Measurements from ENCODE around the gene KAZN.

KAZN gene

DNA sequence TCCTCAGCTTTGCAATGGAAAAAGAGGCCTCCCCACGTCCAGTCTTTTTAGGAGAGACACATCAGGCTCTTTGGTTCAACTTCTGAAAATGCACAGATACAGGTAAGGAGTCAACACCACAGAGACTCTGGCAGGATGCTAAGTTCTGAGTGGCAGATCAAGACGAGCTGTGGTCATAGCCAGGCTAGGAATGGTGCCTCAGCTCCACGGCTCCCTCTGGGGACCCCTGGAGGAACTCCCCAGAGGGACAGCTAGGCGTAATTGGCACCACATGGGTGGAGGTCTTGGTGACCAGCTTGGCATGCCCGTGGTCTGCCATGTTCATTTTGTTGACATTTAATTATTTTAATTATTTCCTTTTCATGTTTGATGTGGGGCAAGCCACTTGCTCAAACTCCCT is 206.1 kb downstream of the KAZN start:
- no peak for DNase-seq

DNA sequence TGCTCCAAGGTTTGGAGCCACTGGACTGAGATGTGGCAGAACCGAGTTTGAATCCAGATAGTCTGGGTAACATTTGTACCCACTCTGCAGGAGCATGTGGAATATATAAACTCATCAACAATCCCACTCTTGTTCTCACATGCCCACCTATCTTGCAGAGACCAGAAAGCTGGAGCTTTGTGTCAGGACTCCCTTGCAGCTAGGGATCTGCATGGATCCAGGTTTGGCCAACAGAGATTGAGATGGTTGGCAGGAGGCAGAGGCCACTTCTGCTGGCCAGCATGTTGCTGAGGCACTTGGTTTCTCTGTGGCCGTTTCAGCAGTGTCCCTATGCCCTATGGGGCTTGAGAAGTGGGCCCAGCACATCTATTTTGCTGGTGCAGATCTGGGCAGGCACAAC is 208.3 kb downstream of the KAZN start:
- no peak for DNase-seq

DNA sequence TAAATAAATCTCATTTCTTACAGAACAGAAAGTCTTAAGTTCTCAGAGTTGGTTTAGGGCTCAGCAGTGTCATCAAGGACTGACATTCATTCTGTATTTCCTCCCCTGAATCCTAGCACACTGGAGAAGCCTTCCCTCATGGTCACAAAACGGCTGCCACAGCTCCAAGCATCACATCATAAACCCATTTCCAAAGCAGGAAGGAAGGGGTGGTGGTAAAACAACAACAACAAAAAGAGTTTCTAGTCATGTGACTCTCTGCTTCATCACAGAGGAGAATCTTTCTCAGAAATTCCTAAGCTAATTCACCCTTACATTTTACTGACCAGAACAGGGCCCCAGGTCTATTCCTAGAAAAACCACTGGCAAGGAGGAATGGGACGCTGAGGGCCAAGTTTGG is 210.3 kb downstream of the KAZN start:
- no peak for DNase-seq

DNA sequence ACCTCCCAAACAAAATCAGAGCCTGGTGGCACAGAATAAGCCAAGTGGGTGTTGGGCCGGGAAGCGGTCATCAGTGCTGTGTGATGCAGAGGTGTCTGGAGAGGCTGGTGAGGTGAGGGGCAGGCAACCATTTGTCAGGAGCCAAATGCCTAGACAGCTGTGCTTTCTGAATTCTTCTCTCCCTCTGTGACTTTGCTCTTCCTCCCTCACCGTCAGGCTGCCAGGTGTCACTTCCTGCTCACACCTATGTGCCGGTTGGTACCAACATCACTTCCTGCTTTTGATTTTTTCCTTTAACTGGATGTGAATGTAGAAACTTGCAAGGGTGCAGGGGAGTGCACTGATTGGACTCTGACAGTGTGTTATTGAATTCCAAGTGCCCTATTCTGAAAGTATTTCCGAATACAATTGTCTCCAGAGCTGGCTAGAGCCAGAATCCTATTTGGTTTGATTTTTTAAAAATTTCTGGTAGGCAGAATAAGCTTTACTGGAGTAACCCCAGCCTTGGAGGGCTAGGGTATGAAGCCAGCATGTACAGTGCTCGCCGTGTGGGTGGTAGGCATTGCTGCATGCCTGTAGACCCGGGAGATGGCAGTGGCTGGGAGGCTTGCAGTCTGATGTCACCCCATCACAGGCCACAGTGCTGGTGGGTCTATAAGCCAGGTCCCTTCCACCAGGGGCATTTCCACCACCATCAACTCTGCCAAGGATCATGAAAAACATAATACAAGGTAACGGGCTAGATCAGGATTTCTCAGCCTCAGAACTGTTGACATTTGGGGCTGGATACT is 210.9 kb downstream of the KAZN start:
- no peak for DNase-seq

DNA sequence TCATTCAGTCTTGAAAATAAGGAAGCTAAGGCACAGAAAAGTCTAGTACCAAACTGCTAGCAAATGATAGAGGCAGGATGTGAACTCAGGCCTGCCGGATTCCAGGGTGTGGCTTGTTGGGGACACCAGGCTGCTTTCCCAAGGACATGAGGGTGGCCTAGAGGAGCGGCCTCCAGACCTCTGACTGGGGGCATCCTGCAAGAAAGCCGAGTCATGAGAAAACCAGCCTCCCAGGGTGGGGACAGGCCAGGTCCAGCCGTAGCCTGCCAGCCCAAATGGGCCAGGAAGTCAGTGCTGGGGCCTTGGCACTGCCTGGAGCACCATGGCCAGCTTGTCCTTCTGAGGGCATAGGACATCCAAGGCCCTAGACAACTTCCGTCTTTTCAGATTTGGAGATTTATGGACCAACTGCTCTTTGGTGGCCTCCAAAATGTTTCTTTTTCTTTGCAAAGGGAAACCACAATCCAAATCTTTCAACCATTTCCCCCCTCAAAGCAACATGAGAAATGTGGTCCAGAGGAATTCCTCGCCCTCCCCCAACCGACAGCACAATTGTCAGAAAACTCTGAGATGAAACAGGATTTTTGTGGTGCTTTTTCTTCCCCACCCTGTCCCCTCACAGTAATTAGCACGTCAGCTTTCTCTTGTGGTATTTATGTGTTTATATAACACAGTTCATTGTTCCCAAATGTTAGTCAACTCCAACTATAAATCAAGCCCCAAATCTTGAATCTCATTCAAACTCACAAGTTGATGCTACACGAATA is 212.3 kb downstream of the KAZN start:
- DNase-seq = no peak

DNA sequence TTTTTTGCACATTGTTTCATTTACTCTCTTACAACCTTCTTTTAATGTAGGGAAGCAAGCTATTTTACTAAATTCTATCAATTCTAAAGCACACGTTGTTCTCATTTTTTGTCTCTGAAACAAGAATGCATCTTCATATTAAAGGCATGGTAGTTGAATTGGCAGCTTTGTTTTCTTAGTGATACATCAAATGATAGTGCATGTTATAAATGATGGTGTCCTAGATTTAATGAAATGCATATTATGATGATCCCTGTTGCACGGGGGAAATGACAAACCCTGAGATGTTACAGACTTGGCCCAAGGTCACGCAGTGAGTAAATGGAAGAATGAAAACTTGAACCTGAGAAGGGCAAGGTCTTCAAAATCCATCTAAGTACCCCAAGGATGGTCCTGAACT is 213.1 kb downstream of the KAZN start:
- no peak for DNase-seq

DNA sequence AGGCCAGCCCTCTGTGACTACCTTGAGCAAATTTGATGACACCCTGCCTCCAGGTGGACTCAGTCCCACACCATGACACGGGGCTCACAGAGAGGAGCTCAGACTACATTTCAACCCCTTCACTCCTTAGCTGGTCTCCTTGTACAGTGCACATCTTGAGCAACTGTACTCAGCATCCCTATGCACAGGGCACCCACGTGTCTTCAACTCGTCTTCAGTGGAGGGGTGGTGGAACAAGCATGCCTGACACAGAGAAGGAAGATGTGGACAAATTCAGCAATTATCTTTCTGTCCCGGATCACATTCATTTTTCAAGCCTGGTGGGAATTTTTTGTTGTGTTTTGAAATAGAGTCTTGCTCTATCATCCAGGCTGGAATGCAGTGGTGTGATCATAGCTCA is 213.7 kb downstream of the KAZN start:
- DNase-seq = no peak

DNA sequence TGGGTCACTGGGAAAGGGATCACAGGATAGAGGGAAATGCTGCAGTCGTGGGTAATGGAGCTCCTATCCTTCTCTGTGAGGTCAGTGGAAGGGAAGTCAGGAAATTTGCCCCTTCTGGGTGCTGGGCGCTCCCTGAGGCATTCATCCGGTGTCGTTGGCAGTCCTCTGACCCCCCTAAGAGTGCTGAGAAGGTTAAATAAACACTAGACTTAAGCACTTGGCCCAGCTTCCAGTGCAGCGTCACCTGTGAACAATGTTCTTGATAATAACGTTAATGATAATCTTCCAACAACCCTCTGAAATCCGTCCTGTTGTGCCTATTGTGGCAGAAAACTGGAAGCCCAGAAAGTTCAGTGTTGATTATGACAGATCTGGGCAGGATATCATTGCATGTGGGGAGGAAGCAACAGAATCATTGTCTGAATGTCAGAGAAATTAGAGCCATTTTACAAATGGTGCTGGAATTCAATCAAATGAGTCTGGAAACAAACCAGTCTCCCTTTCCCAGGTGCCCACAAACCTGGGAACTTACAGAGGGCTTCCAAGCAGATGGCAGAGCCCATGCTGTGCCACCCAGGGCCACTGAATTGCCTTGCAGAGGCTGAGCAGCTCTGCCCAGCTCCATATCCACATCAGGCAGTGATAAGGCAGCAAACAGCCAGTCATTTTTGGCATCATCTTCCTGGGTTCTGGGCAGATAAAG is 216.8 kb downstream of the KAZN start:
- DNase-seq = peak; percentile 31

DNA sequence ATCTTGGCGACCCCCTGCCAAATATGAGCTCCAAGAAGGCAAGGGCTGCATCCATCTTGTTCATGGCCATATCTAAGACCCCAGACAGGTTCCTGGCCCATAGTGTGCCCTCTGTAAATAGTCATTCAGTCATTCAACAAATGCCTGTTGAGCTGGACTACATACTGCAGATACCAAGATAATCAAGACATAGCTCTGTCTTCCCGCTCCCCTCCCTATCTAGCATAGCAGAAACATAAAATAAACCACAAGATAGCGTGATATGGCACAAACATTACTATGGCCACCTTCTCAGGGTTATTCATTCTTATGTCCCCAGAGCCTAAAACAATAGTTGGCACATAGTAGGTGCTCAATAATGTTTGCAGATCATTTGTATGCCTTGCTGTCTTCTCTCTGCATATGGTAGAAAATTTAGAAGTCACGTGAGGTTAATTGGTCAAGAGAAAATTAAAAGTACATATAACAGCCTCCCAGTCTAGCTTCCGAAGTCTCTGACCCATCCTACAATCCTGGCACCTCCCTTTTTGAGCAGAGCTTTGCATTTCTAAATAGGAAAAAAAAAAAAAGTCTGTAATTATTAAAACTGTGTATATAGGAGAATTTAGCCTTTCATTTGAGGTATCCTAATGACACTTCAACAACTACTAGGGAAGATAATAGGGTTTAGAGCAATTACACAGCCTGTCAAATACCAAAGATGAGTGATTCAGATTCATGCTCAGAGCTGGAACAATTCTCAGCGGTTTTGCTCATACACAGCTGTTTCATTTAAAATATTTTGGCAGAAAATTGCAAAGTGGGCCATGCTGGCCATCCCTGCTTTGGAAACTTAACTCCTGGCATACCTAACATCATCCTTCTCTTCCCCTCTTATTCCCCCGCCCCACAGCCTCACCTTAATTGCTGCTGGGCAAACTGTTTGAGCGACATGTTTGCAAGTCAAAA is 219.0 kb downstream of the KAZN start:
- DNase-seq = no peak

DNA sequence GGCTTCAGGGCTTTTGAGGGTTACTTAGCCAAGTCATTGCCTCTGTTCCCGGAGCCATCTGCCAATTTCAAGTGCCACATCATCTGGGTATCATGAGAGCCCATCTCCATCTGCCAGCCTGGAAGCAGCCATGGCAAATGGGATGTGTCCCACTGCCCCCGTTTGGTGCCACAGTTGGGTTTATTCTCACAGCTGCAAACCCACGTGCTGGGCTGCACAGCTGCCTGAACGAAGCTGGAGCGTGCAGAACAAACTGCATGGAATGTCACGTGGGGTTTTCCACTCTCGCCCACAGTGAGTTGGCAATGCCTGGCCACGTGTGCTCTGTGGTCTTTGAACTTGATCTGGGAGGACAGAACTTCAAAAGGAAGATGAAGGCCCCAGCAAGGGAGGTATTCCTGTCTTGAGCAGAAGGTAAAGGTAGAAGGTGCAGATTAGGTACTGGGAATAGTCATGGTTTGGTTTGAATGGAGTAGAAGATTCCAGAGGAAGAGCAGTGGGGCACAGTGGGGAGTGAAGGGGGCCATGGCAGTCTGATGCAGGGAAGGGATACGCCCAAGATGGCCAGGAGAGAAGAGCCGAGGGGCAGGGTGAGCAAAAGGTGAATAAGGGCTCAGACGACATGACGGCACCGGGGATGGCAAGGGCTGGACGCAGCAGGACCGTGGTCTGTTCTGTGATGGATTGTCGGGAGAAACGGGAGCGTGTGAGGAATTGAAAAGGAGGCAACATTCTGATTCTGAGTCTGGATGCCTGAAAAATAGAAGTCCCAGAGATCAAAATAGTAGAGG is 222.0 kb downstream of the KAZN start:
- DNase-seq = no peak

DNA sequence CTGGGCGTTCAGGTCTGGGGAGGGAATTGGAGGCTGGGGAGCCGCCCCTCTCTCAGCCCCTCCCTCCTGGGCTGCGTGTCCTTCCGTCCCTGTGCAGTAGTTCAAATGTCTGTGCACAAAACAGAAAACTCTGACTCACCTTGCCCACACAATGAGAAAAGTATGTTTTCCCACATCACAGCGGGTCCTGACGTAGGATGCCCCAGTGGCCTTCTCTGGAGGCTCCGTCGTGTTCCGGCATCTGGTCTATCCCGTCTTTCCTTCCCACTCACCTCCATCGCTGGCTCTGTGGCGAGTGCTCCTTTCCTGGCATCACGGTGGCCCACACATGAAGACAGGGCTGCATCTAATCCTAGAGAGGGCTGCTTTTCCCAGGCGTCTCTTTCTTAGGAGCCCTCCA is 224.0 kb downstream of the KAZN start:
- DNase-seq = no peak

DNA sequence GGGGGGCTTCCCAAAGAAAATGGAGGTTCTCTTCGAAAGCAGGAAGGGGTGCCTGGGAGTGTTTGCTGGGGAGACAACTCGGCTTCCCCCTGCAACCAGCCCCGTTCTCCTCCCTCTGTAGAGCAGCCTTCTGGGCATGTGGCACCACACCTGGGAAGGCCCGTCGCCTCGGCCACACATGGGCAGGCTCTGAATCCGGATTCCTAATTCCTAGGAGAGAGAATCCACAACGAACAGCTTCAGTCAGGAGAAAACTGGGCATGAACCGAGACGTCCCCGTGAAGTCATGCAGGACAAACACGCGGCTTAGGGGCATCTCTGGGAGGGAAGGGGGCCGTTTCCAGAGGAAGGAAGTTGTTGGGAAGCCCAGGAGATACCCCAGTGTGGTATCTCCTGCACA is 224.5 kb downstream of the KAZN start:
- no peak for DNase-seq

DNA sequence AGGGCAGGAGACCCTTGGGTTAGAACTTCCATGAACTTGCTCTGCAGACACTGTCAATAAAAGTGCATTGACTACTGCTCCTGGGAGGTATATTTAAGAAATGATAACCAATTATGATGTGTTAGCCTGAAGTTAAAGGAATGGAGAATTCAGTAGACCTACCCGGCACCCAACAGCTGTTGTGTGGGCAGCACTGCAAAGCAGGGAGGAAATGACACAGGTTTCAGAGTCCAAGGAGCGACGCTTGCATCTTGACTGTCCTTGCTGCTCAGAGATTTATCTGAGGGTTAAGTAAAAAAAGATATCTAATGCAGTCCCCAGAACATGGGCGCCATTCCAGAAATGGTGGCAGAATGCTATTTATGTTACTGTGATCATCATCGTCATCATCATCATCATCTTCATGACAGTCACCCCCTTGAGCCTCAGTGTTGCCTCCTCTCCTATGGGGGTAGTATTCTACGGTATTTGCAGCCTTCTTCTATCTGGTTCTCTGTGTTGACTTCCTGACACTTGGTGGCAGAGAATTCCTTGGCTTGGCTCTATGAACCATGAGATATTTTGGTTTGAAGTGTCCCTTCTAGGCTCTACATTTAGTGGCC is 225.9 kb downstream of the KAZN start:
- DNase-seq = no peak

DNA sequence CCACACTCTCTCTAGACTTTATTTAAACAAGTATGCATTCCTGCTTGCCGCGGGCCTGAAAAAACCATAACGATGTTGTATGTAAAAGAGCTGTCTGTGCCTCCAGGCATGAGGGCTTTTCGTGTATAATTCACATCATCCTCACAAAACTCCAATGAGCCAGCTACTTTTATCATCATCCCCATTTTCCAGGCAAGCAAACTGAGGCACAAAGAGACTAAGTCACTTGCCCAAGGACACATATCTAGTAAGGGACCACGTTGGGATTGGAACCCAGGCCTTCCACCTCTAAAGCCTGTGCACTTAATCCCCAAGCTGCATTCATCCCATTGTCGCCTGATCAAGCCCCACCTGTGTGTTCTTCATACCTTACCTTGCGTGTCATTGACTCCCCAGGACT is 226.9 kb downstream of the KAZN start:
- DNase-seq = no peak

DNA sequence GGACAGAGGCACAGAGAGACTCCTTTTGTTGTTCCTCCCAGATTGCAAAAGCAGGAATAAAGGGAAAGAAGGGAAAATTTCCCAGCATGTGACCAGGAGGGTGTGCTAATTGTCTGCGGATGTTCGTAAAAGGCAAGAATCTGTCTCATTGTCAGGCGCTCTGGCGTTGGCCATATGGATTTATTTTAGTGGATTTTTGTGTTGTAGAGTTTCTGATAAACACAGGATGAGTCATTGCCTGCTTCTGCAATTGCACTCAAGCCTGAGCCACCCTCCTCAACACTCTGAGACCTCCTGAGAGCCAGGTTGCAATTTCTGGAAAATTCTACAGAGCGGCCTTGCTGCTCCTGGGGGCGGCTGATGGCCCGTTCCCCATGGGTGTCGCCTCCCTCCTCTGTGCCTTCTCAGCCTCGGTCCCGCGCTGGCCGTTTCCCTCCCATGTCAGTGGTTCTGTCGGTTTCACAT is 227.7 kb downstream of the KAZN start:
- no peak for DNase-seq

DNA sequence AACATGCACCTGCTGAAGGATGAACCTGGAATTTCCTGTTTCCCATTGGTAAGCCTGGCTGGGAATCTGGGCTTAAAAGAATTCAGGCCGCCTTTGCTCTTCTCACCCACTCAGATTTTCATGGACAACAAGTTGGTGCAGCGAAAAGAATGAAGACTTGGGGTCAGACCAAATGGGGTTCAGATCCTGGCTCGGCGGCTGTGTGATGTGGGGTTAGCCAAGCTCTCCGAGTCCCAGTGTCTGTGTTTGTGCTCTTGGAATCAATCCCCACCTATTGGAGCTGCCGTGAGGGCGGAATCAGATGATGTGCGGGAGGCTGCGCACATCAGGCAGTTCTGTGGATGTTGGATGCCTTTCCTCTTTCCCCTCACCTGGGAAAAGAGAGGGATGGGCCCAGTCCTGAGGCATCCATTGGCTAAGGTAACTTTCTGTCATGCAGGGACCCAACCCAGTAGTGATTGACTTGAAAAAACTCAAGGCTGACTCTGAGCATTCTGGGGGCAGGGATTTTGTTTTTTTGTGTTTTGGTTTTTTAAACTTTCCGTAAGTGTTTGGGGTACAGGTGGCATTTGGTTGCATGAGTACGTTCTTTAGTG is 228.3 kb downstream of the KAZN start:
- no peak for DNase-seq

DNA sequence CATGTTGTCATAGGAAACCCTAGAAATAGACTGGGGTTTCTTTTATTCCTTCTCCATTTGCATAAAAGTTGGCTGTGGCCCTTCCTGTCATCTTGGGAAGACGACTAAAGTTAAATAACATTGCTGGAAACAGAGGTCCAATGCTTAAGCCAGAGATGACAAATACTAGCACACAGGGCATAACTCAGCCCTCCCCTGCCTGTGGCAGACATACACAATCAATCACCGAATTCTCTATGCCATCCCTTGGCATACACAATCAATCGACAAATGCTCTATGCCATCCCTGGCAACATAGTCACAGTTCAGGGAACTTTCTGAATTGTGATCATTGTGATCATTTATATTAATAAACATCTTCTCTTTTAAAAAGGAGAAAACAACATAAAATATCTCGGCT is 229.4 kb downstream of the KAZN start:
- no peak for DNase-seq

DNA sequence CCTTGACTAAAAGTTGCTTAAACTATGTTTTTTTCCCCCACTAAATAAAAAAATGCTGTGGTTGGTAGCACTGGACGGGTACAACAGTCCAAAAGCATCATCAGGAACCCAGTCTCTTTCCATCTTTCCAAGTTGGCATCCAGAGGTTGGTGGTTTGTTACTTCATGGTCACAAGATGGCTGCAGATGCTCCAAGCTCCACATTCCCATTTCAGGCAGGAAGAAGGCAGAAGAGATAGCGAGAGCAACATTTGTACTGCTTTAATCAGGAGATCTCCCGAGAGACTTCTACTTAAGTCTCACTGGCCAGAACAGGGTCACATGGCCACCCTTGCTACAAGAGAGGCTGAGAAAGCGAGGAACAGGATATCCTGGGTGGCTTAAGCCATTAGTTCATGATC is 230.2 kb downstream of the KAZN start:
- DNase-seq = no peak

DNA sequence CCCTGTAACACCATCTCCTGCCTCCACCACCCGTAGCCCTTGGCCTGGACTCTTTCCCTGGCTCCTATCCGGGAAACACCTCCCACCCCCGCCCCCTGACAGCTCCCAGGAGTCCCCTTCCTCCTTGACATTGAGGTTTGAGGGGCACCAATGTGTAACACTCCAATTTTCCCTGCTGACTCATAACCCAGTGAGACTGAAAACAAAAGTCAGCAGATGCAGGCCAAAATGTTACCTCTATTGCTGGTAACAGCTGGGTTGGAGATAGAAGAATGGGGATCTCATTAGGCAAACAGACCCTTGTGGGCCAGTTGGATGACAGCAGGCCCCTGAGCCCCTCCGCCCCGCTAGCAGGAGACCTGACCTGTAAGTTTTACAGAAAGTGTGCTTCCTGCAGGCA is 237.2 kb downstream of the KAZN start:
- no peak for DNase-seq

DNA sequence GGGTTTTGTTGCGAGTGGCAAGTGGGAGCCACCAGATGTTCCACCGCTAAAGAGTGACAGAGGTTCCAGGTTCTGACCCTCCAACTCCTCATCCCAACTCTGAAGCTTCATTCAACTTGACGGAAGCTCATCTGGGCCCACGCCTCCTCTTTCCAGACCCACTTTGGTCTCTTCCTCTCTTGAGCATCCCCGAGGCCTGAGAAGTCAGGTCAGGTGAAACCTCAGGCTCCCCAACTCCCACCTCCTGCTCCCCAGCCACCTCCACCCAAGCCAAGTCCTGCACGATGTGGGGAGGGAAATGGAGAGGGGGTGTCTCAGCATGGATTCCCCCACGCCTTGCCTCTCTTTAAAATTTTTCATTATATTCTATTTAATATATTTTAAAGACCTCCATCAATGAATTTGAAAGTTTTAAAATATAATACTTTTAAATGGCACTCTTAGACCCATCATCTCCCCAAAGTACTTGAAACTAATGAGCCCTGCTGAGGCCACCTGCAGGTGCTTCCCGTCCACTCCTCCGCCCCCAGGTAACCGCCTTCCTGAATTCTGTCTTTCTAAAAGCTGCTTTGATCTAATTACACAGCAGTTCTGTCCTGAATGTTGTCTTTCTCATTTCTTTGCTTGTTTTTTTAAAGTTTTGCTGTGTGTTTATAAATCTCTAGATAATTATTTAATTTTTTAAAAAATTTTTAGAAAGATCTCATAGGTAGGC is 238.1 kb downstream of the KAZN start:
- no peak for DNase-seq
